Measurements from ENCODE around the gene LRP8. TPM values are rescaled to one million over a fixed set of nuclear protein-coding genes. Genes with fewer than 3 reads are reported as not detected.
"Not testable (repeated sequence)": the region's sequence is repeated elsewhere in the genome, so short reads cannot be mapped to it uniquely, and the experiment has no call there.

LRP8 gene
- polyA plus RNA-seq, 1 donor, result 4.1 TPM

- H3K27ac ChIP-seq (ENCODE audit: low read length), result no peak overlapping the region
- DNase-seq, result no peak
- WGBS (ENCODE audit: insufficient coverage, low lambda C conversion rate), result no CpG with 5 or more reads among the region's 7 CpGs
- no peaks in the 10 kb centered on the region for H3K27me3 ChIP-seq (ENCODE audit: control insufficient read depth, insufficient read depth, low read length)
- peaks cover 16% of the 10 kb centered on the region for H3K4me1 ChIP-seq (ENCODE audit: control insufficient read depth, insufficient read depth, low read length)
- peaks cover 15% of the 10 kb centered on the region for H3K9me3 ChIP-seq (ENCODE audit: control insufficient read depth, low read depth, low read length)
- H3K4me3 ChIP-seq (ENCODE audit: low read length), result no peak overlapping the region
- peaks cover 73% of the 10 kb centered on the region for H3K36me3 ChIP-seq (ENCODE audit: control insufficient read depth, insufficient read depth, low read length)
Observed at GRCh38 chr1:53210352-53210751, 117.5 kb downstream of the LRP8 start.

- peaks cover 18% of the 10 kb centered on the region for H3K9me3 ChIP-seq (ENCODE audit: control insufficient read depth, low read depth, low read length)
- H3K36me3 ChIP-seq (ENCODE audit: control insufficient read depth, insufficient read depth, low read length), result peaks cover 81% of the 10 kb centered on the region
- DNase-seq, result no peak
- no peaks in the 10 kb centered on the region for H3K27me3 ChIP-seq (ENCODE audit: control insufficient read depth, insufficient read depth, low read length)
- H3K4me1 ChIP-seq (ENCODE audit: control insufficient read depth, insufficient read depth, low read length), result no peaks in the 10 kb centered on the region
- 100% methylated on average over 1 of the region's 1 CpG for WGBS (ENCODE audit: insufficient coverage, low lambda C conversion rate)
- no peak overlapping the region for H3K27ac ChIP-seq (ENCODE audit: low read length)
- H3K4me3 ChIP-seq (ENCODE audit: low read length), result no peak overlapping the region
Observed at GRCh38 chr1:53207726-53208125, 120.1 kb downstream of the LRP8 start.

- Histone ChIP-seq H3K27ac (ENCODE audit: low read length) (no peak overlapping the region), H3K36me3 (ENCODE audit: control insufficient read depth, insufficient read depth, low read length) (peaks cover 82% of the 10 kb centered on the region), H3K9me3 (ENCODE audit: control insufficient read depth, low read depth, low read length) (peaks cover 18% of the 10 kb centered on the region), H3K4me1 (ENCODE audit: control insufficient read depth, insufficient read depth, low read length) (no peaks in the 10 kb centered on the region), H3K27me3 (ENCODE audit: control insufficient read depth, insufficient read depth, low read length) (no peaks in the 10 kb centered on the region), H3K4me3 (ENCODE audit: low read length) (no peak overlapping the region)
- DNase-seq, result no peak
- WGBS (ENCODE audit: insufficient coverage, low lambda C conversion rate), result no CpG with 5 or more reads among the region's 1 CpG
Observed at GRCh38 chr1:53206735-53207379, 121.0 kb downstream of the LRP8 start.

- not testable (repeated sequence) for DNase-seq; H3K27ac ChIP-seq (ENCODE audit: low read length); H3K4me3 ChIP-seq (ENCODE audit: low read length); H3K27me3 ChIP-seq (ENCODE audit: control insufficient read depth, insufficient read depth, low read length); H3K4me1 ChIP-seq (ENCODE audit: control insufficient read depth, insufficient read depth, low read length)
- WGBS (ENCODE audit: insufficient coverage, low lambda C conversion rate), result no CpG with 5 or more reads among the region's 3 CpGs
- Histone ChIP-seq H3K9me3 (ENCODE audit: control insufficient read depth, low read depth, low read length) (peaks cover 18% of the 10 kb centered on the region), H3K36me3 (ENCODE audit: control insufficient read depth, insufficient read depth, low read length) (peaks cover 80% of the 10 kb centered on the region)
Observed at GRCh38 chr1:53206083-53206685, 121.7 kb downstream of the LRP8 start.

DNA sequence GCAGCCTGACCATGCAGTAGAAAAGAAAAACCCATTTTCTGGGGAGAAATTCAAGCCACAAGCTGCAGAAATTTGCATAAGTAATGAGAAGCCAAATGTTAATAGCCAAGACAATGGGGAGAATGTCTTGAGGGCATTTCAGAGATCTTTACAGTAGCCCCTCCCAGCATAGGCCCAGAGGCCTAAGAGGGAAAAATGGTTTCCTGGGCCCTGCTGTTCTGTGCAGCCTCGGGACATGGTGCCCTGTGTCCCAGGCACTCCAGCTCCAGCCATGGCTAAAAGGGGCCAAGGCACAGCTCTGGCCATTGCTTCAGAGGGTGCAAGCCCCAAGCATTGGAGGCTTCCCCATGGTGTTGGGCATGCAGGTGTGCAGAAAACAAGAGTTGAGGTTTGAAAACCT, 122.4 kb downstream of the LRP8 start:
- WGBS (ENCODE audit: insufficient coverage, low lambda C conversion rate), result no CpG with 5 or more reads among the region's 1 CpG

DNA sequence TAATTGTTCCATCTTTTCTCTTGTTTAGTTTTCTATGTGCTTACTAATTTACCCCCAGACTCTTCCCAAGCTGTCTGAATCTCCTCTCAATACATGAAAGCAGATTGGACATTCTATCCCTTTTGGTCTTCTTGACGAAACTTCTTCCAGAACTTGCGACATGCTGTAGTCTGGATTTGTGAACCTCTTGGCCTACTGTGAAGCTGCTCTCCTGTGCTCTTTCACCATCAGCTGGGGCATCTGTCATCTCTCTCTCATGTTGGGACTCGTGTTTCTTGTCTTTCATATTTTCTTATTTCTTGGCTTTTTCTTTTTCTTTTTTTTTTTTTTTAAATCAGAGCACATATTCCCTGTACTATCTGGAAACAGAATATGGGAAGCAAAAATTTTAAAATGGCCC, 124.4 kb downstream of the LRP8 start:
- Histone ChIP-seq H3K27ac (ENCODE audit: low read length) (no peak overlapping the region), H3K27me3 (ENCODE audit: control insufficient read depth, insufficient read depth, low read length) (no peaks in the 10 kb centered on the region), H3K9me3 (ENCODE audit: control insufficient read depth, low read depth, low read length) (peaks cover 18% of the 10 kb centered on the region), H3K36me3 (ENCODE audit: control insufficient read depth, insufficient read depth, low read length) (peaks cover 66% of the 10 kb centered on the region), H3K4me1 (ENCODE audit: control insufficient read depth, insufficient read depth, low read length) (no peaks in the 10 kb centered on the region), H3K4me3 (ENCODE audit: low read length) (no peak overlapping the region)
- DNase-seq, result no peak
- WGBS (ENCODE audit: insufficient coverage, low lambda C conversion rate), result 100% methylated on average over 2 of the region's 3 CpGs

More for the DNA sequence above, 122.4 kb downstream of the LRP8 start:
- H3K27me3 ChIP-seq (ENCODE audit: control insufficient read depth, insufficient read depth, low read length); DNase-seq; H3K4me3 ChIP-seq (ENCODE audit: low read length); H3K4me1 ChIP-seq (ENCODE audit: control insufficient read depth, insufficient read depth, low read length); H3K27ac ChIP-seq (ENCODE audit: low read length): not testable (repeated sequence)
- Histone ChIP-seq H3K36me3 (ENCODE audit: control insufficient read depth, insufficient read depth, low read length) (peaks cover 80% of the 10 kb centered on the region), H3K9me3 (ENCODE audit: control insufficient read depth, low read depth, low read length) (peaks cover 18% of the 10 kb centered on the region)

DNA sequence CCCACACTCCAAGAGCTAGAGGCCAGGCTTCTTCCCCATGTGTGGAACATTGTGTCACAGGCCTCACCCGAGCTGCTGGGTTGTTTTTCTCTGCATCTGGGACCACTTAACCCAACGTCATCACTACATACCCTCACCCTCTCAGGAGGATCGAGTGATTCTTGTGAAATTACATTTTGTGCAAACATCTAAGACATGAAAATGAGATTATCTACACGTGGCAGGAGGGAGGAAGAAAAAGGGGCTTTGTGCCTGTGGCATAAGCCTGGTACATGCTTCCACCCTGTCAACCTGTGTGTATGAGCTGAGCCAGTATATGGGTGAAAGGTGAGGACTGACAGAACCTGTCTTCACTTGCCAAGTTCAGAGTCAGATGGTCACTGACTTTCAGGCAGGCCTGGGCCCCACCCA, 129.6 kb downstream of the LRP8 start:
- H3K4me1 ChIP-seq (ENCODE audit: control insufficient read depth, insufficient read depth, low read length), result peaks cover 21% of the 10 kb centered on the region
- no CpG with 5 or more reads among the region's 4 CpGs for WGBS (ENCODE audit: insufficient coverage, low lambda C conversion rate)
- no peaks in the 10 kb centered on the region for H3K27me3 ChIP-seq (ENCODE audit: control insufficient read depth, insufficient read depth, low read length)
- H3K27ac ChIP-seq (ENCODE audit: low read length), result peak overlapping the region; percentile 11
- H3K9me3 ChIP-seq (ENCODE audit: control insufficient read depth, low read depth, low read length), result no peaks in the 10 kb centered on the region
- H3K4me3 ChIP-seq (ENCODE audit: low read length), result no peak overlapping the region
- H3K36me3 ChIP-seq (ENCODE audit: control insufficient read depth, insufficient read depth, low read length), result peaks cover 24% of the 10 kb centered on the region
- peak in 1 of 2 donors; percentile 64 for DNase-seq

DNA sequence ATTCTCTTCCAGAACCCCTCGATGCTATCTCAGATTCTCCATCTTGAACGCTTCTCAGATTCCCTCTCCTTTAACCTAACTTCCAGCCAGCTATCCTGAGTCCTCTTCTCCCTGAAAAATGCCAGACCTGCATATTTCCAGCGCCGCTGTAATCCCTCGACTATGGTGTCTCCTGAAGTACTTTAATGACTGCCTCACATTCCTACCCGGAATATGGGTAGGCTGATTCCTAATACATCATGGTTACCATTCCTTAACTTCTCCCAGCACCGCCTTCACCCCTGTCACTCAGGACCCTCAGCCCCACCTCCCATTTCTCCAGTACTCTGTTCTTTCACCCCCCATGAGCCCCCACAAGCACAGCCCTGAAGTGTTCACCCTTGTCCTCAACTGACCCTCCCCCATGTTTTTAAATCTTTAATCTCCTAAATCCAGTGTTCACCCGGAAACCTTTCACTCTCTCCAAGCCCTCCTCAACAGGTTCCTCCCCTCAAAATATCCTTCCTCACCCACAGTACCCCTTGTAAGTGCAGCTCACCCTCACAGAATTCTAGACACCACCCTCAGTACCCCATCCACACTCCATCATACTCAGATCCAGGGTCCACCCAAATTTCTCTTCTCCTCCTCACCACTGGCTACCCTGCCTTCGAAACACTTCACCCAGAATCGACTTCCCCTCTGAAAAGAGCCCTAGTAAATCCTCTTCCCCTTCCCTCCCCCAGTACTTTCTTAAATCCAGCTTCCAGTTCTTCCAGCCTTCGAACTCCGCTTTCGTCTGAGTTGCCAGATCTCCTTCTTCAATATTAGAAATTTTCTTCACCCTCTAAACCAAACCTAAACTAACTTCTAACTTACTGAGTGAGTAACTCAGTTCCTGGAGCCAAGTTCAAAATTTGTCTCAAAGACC, 130.3 kb downstream of the LRP8 start:
- peaks cover 21% of the 10 kb centered on the region for H3K4me1 ChIP-seq (ENCODE audit: control insufficient read depth, insufficient read depth, low read length)
- 46% methylated on average over 6 of the region's 13 CpGs for WGBS (ENCODE audit: insufficient coverage, low lambda C conversion rate)
- H3K4me3 ChIP-seq (ENCODE audit: low read length), result peak overlapping the region; percentile 92
- H3K27ac ChIP-seq (ENCODE audit: low read length), result peak overlapping the region; percentile 80
- H3K27me3 ChIP-seq (ENCODE audit: control insufficient read depth, insufficient read depth, low read length), result no peaks in the 10 kb centered on the region
- peak in 1 of 2 donors; percentile 41 for DNase-seq
- H3K9me3 ChIP-seq (ENCODE audit: control insufficient read depth, low read depth, low read length), result no peaks in the 10 kb centered on the region
- H3K36me3 ChIP-seq (ENCODE audit: control insufficient read depth, insufficient read depth, low read length), result peaks cover 17% of the 10 kb centered on the region

DNA sequence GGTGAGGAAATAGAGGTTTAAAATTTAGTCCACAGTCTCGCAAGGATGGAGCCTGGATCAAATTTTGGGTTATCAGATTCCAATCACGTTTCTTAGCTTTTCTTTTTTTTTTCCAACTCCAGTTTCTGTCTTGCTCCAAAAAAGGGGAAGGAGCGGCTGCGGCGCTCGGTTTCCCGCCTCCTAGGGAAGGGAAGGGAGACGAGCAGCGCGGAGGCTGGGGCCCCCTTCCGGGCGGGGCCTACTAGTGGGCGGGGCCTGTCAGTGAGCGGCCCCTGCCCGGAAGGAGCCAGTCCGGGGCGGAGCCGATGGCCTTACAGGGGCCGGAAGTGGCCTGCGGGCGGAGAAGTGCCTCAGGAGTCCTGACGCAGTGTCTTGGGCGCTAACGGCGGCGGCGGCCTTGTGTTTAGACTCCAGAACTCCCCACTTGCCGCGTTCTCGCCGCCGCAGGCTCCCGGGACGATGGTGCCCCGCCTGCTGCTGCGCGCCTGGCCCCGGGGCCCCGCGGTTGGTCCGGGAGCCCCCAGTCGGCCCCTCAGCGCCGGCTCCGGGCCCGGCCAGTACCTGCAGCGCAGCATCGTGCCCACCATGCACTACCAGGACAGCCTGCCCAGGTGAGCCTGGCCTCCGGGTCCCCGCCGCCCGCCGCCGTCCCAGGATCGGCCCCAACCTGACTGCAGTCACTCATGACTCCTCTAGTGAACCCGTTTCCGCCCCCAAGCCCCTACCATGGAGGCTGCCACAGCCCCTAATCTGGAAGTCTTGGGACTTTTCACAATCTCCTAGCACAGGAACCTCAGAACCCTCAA, 131.2 kb downstream of the LRP8 start, which contains the start of gene CPT2:
Gene CPT2 (plus strand): TSS at position 340 of the 806 bp plus-strand sequence. CDS start 120 bp downstream, at position 460.
- Histone ChIP-seq H3K4me3 (ENCODE audit: low read length) (peak within 1 kb of the TSS; percentile 92), H3K27ac (ENCODE audit: low read length) (peak within 1 kb of the TSS; percentile 80), H3K27me3 (ENCODE audit: control insufficient read depth, insufficient read depth, low read length) (no peaks in the 10 kb centered on the region)

More for the DNA sequence above, 131.2 kb downstream of the LRP8 start, which contains the start of gene CPT2:
- Histone ChIP-seq H3K9me3 (ENCODE audit: control insufficient read depth, low read depth, low read length) (no peaks in the 10 kb centered on the region), H3K4me1 (ENCODE audit: control insufficient read depth, insufficient read depth, low read length) (peaks cover 21% of the 10 kb centered on the region), H3K36me3 (ENCODE audit: control insufficient read depth, insufficient read depth, low read length) (peaks cover 11% of the 10 kb centered on the region)
- no CpG with 5 or more reads among the region's 57 CpGs for WGBS (ENCODE audit: insufficient coverage, low lambda C conversion rate)
- peak; percentile 90 to 93 for DNase-seq
